ENCODE data around the gene VIPAS39.
"Not testable (repeated sequence)": the region's sequence is repeated elsewhere in the genome, so short reads cannot be mapped to it uniquely, and the experiment has no call there.

DNA sequence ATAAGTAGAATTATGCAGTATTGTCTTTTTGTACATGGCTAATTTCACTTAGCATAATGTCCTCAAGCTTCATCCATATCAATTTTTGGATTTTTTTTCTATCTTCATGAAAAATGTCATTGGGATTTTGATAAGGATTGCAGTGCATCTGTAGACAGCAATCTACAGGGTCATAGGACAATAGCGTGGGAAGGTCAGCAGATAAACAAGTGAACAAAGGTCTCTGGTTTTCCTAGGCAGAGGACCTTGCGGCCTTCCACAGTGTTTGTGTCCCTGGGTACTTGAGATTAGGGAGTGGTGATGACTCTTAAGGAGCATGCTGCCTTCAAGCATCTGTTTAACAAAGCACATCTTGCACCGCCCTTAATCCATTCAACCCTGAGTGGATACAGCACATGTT, 41.3 kb downstream of the VIPAS39 start:
- not testable (repeated sequence) for TF ChIP-seq EZH2 (IDR thresholded peaks at IDR 0.05; ENCODE audit: low read depth)
- TF ChIP-seq, protein P1, sequence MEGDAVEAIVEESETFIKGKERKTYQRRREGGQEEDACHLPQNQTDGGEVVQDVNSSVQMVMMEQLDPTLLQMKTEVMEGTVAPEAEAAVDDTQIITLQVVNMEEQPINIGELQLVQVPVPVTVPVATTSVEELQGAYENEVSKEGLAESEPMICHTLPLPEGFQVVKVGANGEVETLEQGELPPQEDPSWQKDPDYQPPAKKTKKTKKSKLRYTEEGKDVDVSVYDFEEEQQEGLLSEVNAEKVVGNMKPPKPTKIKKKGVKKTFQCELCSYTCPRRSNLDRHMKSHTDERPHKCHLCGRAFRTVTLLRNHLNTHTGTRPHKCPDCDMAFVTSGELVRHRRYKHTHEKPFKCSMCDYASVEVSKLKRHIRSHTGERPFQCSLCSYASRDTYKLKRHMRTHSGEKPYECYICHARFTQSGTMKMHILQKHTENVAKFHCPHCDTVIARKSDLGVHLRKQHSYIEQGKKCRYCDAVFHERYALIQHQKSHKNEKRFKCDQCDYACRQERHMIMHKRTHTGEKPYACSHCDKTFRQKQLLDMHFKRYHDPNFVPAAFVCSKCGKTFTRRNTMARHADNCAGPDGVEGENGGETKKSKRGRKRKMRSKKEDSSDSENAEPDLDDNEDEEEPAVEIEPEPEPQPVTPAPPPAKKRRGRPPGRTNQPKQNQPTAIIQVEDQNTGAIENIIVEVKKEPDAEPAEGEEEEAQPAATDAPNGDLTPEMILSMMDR (conservative IDR thresholded peaks at IDR 0.05), result not testable (repeated sequence)

Measured in PC-9 (cell line).